ENCODE data around the gene NDUFA11.
A peak's percentile ranks its signal among the peaks of the same experiment; 100 is the strongest.

The NDUFA11 gene

GRCh38 chr19:5905114-5905778 is 1.7 kb upstream of the NDUFA11 start:
- no peak for TF ChIP-seq CTCF (IDR thresholded peaks at IDR 0.05; ENCODE audit: low read depth, low read length)

GRCh38 chr19:5904352-5905113 is 943 bp upstream of the NDUFA11 start, which contains the start of gene VMAC:
VMAC (plus strand) TSS chr19:5904872; CDS start chr19:5904891, 19 bp downstream.
- TF ChIP-seq CTCF (IDR thresholded peaks at IDR 0.05; ENCODE audit: low read depth, low read length): no peak
- H3K4me3 ChIP-seq (ENCODE audit: low read depth, low read length): peak within 1 kb of the TSS; percentile 100

More at GRCh38 chr19:5905114-5905778, 1.7 kb upstream of the NDUFA11 start:
- peak overlapping the region; percentile 86 for H3K4me3 ChIP-seq (ENCODE audit: low read depth, low read length)

- H3K4me3 ChIP-seq (ENCODE audit: low read depth, low read length): peak overlapping the region; percentile 100
- TF ChIP-seq CTCF (IDR thresholded peaks at IDR 0.05; ENCODE audit: low read depth, low read length): no peak
These were observed 450 bp downstream of the NDUFA11 start for GRCh38 chr19:5903056-5903623.

GRCh38 chr19:5900976-5901375 is 2.6 kb downstream of the NDUFA11 start:
- H3K4me3 ChIP-seq (ENCODE audit: low read depth, low read length): no peak overlapping the region
- TF ChIP-seq CTCF (IDR thresholded peaks at IDR 0.05; ENCODE audit: low read depth, low read length): no peak

GRCh38 chr19:5899728-5900526 is 3.7 kb downstream of the NDUFA11 start:
- no peak for TF ChIP-seq CTCF (IDR thresholded peaks at IDR 0.05; ENCODE audit: low read depth, low read length)
- no peak overlapping the region for H3K4me3 ChIP-seq (ENCODE audit: low read depth, low read length)

- TF ChIP-seq CTCF (IDR thresholded peaks at IDR 0.05; ENCODE audit: low read depth, low read length): 0 out of 2 replicates have a peak, but pooled peaks have one; percentile 11
These were observed 6.2 kb downstream of the NDUFA11 start for GRCh38 chr19:5897189-5897969.

More at GRCh38 chr19:5897189-5897969, 6.2 kb downstream of the NDUFA11 start:
- no peak overlapping the region for H3K4me3 ChIP-seq (ENCODE audit: low read depth, low read length)
